GM23248 (cell line): ENCODE data around the gene ARHGAP23.

ENCODE experiments used
- EZH2 ChIP-seq: fragments of 200-600 bp; sonication (generic); IDR thresholded peaks from 2 replicates; pipeline ENCODE4 v1.6.1; 2018; ENCODE audit warnings: antibody characterized with exemption, mild to moderate bottlenecking; ENCODE audit not compliant: insufficient read depth, poor library complexity, severe bottlenecking
- EZH2phosphoT487 ChIP-seq: fragments of 200-600 bp; sonication (generic); IDR thresholded peaks from 2 replicates; pipeline ENCODE4 v1.6.1; 2018; ENCODE audit warnings: antibody characterized with exemption, moderate library complexity, mild to moderate bottlenecking, low read depth; ENCODE audit not compliant: insufficient read depth

DNA sequence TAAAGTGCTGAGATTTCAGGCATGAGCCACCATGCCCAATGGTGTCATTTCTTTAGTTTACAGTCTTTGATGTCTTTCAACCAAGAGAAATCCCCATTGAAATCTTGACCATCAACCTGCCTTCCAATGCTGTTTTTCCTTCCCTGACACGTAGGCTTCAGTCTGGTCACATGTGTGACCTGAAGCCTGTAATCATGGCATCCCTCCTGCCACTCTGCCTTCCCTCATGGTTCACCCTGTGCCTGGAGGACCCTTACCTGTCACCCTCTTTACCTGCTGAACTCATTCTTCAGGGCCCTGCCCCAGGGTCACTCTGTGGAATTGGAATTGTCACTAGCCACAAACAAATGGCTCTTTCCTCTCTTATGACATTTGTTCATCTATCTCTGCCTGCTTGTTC, 18.1 kb upstream of the ARHGAP23 start:
- no peak for TF ChIP-seq EZH2
- no peak for TF ChIP-seq EZH2phosphoT487
